Effector CD4-positive, alpha-beta T cell (primary cell): Measurements from ENCODE around the gene RPS4Y2. TPM values are rescaled to one million over a fixed set of nuclear protein-coding genes. Genes with fewer than 3 reads are reported as not detected.

Source experiments
- DNase-seq: peaks from one replicate; pipeline ENCODE4 v3.0.0-alpha.2; 2020
- total RNA-seq: gene quantifications from one replicate; lab custom pipeline; 2026; lab: John Stamatoyannopoulos, UW

The RPS4Y2 gene
- total RNA-seq: not detected

DNA sequence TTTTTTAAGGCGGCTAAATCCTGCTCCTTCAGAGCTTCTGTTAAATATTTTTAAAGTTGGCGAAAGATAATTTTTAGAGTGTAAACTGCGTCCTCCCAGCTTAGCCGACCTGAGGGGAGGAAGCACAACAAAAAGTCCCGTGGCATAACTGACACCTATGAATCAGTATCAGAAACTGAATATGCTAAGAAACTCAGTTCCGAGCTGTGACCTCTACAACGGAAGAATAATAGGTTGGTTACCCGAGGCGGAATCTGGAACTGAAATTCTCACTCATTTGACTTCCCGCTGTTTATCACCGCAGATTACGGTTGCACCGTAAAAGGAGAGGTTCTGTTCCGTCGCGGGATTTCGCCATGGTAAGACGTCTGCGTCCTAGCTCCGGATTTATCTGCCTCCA lies at the start of gene RPS4Y2:
Gene RPS4Y2, plus strand, starts transcription at position 301 of the 400 bp plus-strand sequence. Its CDS starts 56 bp downstream, at position 357.
- DNase-seq: no peak

GRCh38 chrY:20714391-20714790 lies 41.5 kb upstream of the RPS4Y2 start:
- no peak for DNase-seq

DNA sequence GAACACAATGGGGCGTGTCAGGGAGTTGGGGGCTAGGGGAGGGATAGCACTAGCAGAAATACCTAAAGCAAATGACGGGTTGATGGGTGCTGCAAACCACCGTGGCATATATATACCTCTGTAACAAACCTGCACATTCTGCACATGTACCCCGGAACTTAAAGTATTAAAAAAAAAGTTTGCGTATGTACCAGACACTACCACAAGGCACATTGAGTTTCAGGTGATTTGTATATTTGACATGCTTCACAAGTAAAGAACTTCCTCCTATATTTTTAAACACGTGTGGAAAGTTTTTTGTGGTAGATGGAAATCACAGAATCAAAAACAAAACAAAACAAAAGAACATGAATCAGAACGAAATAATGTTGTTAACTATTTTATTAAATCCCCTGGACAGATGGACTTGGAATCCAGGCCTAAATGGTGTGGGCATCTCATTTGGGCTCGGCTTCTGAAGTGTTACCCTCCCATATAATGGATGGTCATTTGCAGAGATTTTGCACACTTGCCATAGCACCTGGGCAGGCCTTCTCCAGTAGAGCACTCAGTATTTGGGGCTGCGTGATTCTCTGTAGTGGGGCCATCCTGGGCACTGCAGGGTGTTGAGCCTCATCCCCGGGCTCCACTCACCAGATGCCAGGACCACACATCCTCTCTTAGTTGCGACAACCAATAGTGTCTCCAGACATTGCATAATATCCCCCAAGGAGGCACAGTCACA lies 29.6 kb upstream of the RPS4Y2 start:
- no peak for DNase-seq

DNA sequence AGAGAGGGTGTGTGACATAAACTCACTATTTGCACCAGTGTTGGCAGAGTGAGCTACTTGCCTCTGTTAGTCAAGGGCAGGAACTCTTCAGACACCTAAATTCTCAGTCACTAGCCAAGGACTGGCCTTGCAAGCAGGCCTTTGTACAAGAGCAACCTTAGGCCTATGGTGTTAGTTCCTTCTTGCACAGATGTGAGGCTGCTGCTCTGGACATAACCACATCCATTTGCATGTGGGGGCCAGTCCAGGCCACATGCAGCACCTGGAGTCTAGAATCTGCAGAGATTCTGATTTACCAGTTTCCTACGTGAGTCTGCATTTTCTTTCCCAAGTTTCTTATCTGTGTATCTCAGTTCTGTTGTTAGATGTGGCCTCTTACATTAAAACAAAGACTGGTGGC lies 20.7 kb upstream of the RPS4Y2 start:
- DNase-seq: no peak

DNA sequence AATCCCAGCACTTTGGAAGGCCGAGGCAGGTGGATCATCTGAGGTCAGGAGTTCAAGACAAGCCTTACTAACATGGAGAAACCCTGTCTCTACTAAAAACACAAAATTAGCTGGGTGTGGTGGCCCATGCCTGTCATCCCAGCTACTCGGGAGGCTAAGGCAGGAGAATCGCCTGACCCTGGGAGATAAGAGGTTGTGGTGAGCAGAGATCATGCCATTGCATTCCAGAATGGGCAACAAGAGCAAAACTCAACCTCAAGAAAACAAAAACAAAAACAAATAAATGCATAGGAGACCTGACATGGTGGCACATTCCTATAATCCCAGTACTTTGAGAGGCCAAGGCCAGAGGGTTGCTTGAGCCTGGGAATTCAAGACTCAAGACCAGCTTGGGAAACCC lies 16.1 kb upstream of the RPS4Y2 start:
- no peak for DNase-seq

DNA sequence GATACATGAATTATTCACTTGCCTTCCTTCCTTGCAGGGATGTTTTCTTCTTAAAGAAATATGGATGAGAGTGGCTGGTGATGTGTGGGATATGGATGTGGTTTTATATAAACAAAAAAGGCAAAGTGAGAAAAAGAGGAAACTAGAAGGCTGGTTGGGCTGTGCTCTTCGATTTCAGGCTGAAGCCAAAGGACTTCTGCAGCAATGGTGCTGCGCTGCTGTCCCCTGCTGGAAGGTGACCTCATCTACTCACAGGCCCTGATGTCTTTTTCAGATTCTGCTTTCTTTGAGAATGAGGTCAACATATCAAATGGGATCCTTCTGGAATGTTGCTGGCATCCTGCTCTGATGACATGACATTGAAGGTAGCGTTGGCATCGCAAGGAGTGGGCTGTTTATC lies 15.3 kb upstream of the RPS4Y2 start:
- no peak for DNase-seq

- DNase-seq: no peak
Observed at GRCh38 chrY:20745060-20745459, 10.8 kb upstream of the RPS4Y2 start.

GRCh38 chrY:20746919-20747318 lies 9.0 kb upstream of the RPS4Y2 start:
- no peak for DNase-seq

- no peak for DNase-seq
Observed at GRCh38 chrY:20763869-20764268, 8.0 kb downstream of the RPS4Y2 start.

DNA sequence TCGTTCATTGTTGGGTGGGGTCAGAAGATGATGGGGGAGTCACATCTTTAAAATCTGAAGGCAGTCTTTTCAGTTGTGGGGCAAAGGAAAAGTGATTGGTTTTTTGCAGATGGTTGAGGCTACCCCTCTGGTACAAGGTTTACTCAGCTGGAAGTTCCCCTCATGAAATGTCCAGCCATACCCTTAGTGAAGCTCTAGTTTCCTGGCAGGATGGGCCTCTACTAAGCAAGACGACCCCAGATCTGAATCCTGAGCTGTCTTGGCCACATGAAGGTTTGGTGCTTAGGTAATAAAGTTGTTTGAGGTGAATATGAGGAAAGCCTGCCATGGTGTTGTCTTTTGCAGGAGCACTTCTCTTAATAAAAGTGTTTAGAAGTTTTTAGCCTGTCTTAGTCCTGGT lies 9.2 kb downstream of the RPS4Y2 start:
- no peak for DNase-seq

DNA sequence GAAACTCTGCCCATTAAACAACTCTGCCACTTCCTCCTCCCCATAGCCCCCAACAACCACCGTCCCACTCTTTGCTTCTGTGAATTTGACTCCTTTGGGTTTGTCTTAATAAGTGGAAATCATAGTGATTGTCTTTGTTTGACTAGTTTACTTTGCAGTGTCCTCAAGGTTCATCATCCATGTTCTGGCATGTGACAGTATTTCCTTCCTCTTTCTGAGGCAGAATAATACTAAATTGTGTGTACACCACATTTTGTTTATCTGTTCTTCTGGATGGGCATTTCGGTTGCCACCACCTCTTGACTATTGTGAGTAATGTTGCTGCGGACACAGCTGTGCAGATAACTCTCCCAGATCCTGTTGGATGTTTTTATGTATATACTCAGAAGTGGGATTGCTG lies 14.8 kb downstream of the RPS4Y2 start:
- DNase-seq: no peak

- no peak for DNase-seq
Observed at GRCh38 chrY:20776104-20776503, 20.2 kb downstream of the RPS4Y2 start.

- no peak for DNase-seq
Observed at GRCh38 chrY:20780104-20780654, 24.3 kb downstream of the RPS4Y2 start.

DNA sequence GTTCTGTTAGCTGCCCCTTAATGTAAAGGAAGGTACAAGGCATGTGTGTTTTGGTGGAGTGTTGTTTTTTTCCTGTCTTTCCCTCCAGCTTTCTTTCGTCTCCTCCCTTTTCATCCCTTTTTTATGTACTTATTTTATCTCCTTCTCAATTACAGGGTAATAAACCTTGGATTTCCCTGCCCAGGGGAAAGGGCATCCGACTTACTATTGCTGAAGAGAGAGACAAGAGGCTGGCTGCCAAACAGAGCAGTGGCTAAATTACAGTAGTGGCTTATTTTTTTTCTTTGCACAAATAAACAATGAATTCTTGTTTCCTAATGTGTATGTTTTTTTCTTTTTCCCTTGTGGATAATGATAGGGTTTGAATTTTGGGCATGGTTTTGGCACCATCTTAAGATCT lies 24.9 kb downstream of the RPS4Y2 start:
- no peak for DNase-seq

DNA sequence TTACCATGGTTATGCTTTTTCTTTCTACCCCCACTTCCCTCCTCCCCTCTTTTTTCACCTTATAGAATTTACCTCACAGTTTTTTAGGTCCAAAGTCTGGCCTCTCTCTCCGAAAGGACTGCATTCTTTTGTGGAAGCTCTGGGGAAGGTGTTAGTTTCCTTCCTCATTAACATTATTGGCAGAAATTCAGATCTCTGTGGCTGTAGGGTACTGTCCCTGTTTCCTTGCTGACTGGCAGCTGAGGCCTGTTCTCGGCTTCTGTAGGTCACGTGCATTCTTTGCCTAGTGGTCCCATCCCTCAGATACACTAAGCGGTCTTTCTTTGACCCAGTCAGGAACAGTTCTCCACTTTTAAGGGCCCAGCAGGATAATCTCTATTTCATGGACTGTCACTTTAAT lies 25.5 kb downstream of the RPS4Y2 start:
- no peak for DNase-seq

DNA sequence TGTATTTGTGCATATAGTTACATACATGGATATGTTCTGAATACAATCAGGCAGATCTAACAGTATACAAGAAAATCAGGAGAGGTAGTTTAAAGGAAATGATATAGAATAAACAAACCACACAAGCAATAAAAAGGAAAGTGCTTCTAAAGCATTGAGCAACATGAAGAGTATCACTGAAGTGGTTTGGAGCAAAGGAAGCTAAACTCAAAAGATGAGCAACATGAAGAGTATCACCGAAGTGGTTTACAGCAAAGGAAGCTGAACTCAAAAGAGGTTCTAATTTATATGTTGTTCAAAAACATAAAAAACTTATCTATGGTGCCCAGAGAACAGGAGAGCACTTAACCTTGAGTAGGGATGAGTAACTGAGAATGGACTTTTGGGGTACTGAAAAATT lies 29.1 kb downstream of the RPS4Y2 start:
- no peak for DNase-seq

DNA sequence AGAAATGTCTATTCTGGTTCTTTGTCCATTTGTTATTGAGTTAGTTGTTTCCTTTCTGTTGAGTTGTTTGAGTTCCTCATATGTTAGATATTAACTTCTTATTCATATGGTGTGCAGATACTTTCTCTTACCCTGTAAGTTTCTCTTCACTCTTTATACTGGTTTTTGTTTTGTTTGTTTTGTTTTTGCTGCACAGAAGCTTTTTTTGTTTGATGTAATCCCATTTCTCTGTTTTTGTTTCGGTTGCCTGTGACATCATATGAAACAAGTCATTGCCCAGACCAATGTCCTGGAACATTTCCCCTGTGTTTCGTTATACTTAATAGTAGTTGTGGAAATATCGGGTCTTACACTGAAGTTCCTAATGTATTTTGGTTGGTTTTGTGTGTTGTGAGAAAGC lies 31.2 kb downstream of the RPS4Y2 start:
- no peak for DNase-seq

DNA sequence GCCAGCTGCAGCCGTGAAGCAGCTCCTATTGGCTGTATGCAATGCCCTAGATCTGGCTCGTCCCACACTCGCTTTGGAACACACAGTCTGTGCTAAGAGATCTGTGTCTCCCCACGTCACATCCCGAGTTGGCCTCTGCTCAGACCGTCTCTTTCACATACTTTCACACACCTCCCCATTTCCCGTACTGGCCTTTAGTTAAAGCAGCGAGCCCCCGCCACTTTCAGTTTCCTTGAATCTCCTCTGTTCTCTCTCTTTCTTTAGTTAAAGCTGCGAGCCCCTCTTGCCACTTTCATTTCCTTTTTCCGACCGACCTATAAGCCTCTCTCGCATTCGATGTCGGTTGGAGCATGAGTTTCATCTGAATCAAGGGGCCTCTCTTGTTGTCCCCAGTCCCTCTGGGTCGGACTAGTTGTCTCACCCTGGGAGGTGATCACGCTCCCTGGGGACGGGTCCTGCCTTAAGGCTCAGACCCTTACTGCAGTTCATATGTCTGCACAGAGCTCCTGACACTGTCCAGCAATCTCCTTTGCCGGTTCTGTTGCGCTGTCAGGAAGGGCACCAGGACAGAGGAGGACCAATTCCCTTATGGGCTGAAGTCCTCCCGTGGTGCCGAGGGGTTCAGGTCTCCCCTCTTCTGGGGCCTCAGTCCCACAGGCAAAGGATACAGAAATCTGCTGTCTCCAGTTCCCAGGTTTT lies 42.6 kb downstream of the RPS4Y2 start:
- DNase-seq: no peak

GRCh38 chrY:20802659-20803058 lies 46.8 kb downstream of the RPS4Y2 start:
- DNase-seq: no peak

DNA sequence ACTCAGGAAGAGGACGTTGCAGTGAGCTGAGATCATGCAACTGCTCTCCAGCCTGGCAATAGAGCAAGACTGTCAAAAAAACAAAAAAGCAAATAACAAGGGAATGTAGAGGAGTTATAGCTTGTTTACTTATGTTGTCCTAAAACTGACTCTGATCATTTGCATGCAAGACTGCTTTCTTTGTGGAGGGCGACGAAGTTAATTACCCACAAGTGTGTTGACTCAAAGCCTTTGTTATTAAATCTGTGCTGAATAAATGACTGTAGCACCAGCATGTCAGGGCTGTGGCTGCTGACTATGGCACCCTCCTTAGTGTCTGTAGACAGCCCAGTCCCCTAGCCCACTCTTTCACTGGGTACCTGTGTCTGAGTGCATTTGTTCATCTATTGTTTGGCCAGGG lies 50.3 kb downstream of the RPS4Y2 start:
- no peak for DNase-seq

GRCh38 chrY:20813459-20813858 lies 57.6 kb downstream of the RPS4Y2 start:
- no peak for DNase-seq

- DNase-seq: no peak
Observed at GRCh38 chrY:20814794-20815193, 58.9 kb downstream of the RPS4Y2 start.

- no peak for DNase-seq
Observed at GRCh38 chrY:20817067-20817466, 61.2 kb downstream of the RPS4Y2 start.
